ENCODE data around the gene ATXN10.

The ATXN10 gene

GRCh38 chr22:45891471-45891995, 219.9 kb downstream of the ATXN10 start:
- Histone ChIP-seq H3K4me1 (no peaks in the 10 kb centered on the region), H3K36me3 (replicated peaks) (no peaks in the 10 kb centered on the region), H3K9me3 (no peaks in the 10 kb centered on the region), H3K4me3 (no peak overlapping the region), H3K27me3 (ENCODE audit: low read depth) (no peaks in the 10 kb centered on the region)
- no peak for DNase-seq (ENCODE audit: low spot score in 2 of 2)
- in situ Hi-C loops (cut with MboI; ENCODE audit: low sequenced_read_pairs), result no loop called here

- H3K4me3 ChIP-seq, result no peak overlapping the region
- in situ Hi-C loops (cut with MboI; ENCODE audit: low sequenced_read_pairs), result no loop called here
- no peaks in the 10 kb centered on the region for H3K27me3 ChIP-seq (ENCODE audit: low read depth)
- DNase-seq (ENCODE audit: low spot score in 2 of 2), result no peak
- no peaks in the 10 kb centered on the region for H3K36me3 ChIP-seq (replicated peaks)
- H3K9me3 ChIP-seq, result no peaks in the 10 kb centered on the region
- no peaks in the 10 kb centered on the region for H3K4me1 ChIP-seq
These were observed 220.5 kb downstream of the ATXN10 start for GRCh38 chr22:45891996-45892621.

DNA sequence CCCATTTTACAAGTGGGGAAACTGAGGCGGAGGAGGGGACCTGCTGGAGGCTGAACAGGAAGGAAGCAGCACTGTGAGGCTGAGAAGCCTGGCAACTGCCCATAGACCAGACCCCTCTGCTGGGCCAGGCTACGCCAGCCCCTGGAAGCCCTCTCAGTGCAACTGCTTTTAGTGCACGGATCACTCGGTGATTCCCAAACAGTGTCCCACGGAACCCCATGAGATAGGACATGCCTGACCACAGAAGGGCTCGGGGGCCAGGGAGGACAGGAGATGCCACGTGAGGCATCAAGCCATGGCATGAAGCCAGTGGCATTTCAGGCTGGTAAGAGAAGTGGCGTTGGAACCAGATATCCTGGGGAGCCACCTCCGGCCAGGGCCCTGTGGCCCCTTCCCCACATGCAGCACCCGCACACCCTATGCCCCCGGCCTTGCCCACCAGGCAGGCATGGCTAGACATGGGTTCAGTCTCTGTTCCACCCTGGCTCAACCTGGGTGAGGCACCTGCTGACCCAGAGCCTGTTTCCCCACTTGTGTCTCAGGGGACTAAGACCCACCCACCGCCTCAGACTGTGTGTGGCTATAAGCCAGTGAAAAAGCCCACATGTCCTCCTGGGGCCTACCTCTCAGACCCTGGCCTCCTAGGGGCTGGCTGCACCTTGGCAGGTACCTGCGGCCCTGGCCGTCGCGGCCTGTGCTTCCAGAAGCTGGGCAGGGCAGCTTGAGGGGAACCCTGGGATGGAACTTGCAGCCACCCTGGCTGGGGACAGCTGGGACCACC, 221.2 kb downstream of the ATXN10 start:
- in situ Hi-C loops (cut with MboI; ENCODE audit: low sequenced_read_pairs), result no loop called here
- no peak for DNase-seq (ENCODE audit: low spot score in 2 of 2)
- no peaks in the 10 kb centered on the region for H3K4me1 ChIP-seq
- H3K4me3 ChIP-seq, result no peak overlapping the region
- no peaks in the 10 kb centered on the region for H3K27me3 ChIP-seq (ENCODE audit: low read depth)
- H3K9me3 ChIP-seq, result no peaks in the 10 kb centered on the region
- H3K36me3 ChIP-seq (replicated peaks), result no peaks in the 10 kb centered on the region

DNA sequence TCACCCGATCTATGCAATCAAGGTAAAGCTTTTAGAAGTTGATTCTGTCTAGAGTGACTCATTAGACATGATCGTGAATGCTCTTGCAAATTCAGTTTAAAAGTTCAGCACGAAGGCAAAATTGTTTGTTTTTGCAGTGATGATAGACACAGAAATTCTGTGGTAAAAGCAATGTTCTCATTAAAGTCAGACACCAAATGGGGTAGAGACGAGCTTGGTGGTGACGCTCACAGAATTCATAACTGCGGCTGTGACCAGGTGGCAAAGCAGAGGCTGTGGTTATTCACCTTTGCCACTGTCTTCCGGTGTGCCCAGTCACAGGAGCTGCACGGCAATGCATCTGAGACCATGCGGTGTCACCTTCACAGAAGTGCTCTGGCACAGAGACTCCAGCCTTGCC, 221.9 kb downstream of the ATXN10 start:
- in situ Hi-C loops (cut with MboI; ENCODE audit: low sequenced_read_pairs), result no loop called here

More for the DNA sequence above, 221.9 kb downstream of the ATXN10 start:
- no peak for DNase-seq (ENCODE audit: low spot score in 2 of 2)
- no peaks in the 10 kb centered on the region for H3K36me3 ChIP-seq (replicated peaks)
- no peaks in the 10 kb centered on the region for H3K9me3 ChIP-seq
- no peak overlapping the region for H3K4me3 ChIP-seq
- H3K4me1 ChIP-seq, result no peaks in the 10 kb centered on the region
- no peaks in the 10 kb centered on the region for H3K27me3 ChIP-seq (ENCODE audit: low read depth)
